HUES6 (cell line): Measurements from ENCODE around the gene PDPN.

ENCODE experiments used
- H3K27ac ChIP-seq: 2 replicates; pipeline ENCODE4 v1.7.0; 2013; ENCODE audit warnings: low read depth, mild to moderate bottlenecking, low read length, inconsistent platforms
- H3K27me3 ChIP-seq: 2 replicates; pipeline ENCODE4 v1.6.1; 2013; ENCODE audit warnings: low read length; ENCODE audit not compliant: control insufficient read depth, insufficient read depth
- H3K36me3 ChIP-seq: 2 replicates; pipeline ENCODE4 v1.6.1; 2013; ENCODE audit warnings: low read length; ENCODE audit not compliant: control insufficient read depth, insufficient read depth
- H3K4me1 ChIP-seq: 2 replicates; pipeline ENCODE4 v1.6.1; 2013; ENCODE audit warnings: low read length; ENCODE audit not compliant: control insufficient read depth, insufficient read depth
- H3K4me3 ChIP-seq: 2 replicates; pipeline ENCODE4 v1.5.1; 2013; ENCODE audit warnings: low read depth, low read length
- H3K9ac ChIP-seq: one replicate; pipeline ENCODE4 v1.6.1; 2013; ENCODE audit warnings: mild to moderate bottlenecking, low read length
- H3K9me3 ChIP-seq: 2 replicates; pipeline ENCODE4 v1.6.1; 2013; ENCODE audit warnings: low read depth, low read length; ENCODE audit not compliant: control insufficient read depth, insufficient read depth

The PDPN gene

GRCh38 chr1:13577846-13578245 is 5.8 kb upstream of the PDPN start:
- no peaks in the 10 kb centered on the region for H3K9me3 ChIP-seq

GRCh38 chr1:13581446-13581845 is 2.2 kb upstream of the PDPN start:
- Histone ChIP-seq H3K4me1 (peaks cover 26% of the 10 kb centered on the region), H3K27ac (no peak overlapping the region), H3K9ac (no peak overlapping the region), H3K27me3 (peaks cover 12% of the 10 kb centered on the region; the same call in 1 of the 2 replicates), H3K9me3 (no peaks in the 10 kb centered on the region), H3K4me3 (no peak overlapping the region), H3K36me3 (no peaks in the 10 kb centered on the region)

More at GRCh38 chr1:13577846-13578245, 5.8 kb upstream of the PDPN start:
- Histone ChIP-seq H3K9ac (no peak overlapping the region), H3K36me3 (no peaks in the 10 kb centered on the region), H3K27me3 (peaks cover 15% of the 10 kb centered on the region), H3K4me3 (no peak overlapping the region), H3K4me1 (peaks cover 17% of the 10 kb centered on the region), H3K27ac (no peak overlapping the region)

- Histone ChIP-seq H3K4me1 (peaks cover 36% of the 10 kb centered on the region), H3K4me3 (peak overlapping the region; percentile 95), H3K27ac (no peak overlapping the region), H3K36me3 (no peaks in the 10 kb centered on the region), H3K9me3 (no peaks in the 10 kb centered on the region), H3K27me3 (peaks cover 12% of the 10 kb centered on the region; the same call in 1 of the 2 replicates), H3K9ac (peak overlapping the region; percentile 32)
Observed at GRCh38 chr1:13582713-13583443, 754 bp upstream of the PDPN start.

DNA sequence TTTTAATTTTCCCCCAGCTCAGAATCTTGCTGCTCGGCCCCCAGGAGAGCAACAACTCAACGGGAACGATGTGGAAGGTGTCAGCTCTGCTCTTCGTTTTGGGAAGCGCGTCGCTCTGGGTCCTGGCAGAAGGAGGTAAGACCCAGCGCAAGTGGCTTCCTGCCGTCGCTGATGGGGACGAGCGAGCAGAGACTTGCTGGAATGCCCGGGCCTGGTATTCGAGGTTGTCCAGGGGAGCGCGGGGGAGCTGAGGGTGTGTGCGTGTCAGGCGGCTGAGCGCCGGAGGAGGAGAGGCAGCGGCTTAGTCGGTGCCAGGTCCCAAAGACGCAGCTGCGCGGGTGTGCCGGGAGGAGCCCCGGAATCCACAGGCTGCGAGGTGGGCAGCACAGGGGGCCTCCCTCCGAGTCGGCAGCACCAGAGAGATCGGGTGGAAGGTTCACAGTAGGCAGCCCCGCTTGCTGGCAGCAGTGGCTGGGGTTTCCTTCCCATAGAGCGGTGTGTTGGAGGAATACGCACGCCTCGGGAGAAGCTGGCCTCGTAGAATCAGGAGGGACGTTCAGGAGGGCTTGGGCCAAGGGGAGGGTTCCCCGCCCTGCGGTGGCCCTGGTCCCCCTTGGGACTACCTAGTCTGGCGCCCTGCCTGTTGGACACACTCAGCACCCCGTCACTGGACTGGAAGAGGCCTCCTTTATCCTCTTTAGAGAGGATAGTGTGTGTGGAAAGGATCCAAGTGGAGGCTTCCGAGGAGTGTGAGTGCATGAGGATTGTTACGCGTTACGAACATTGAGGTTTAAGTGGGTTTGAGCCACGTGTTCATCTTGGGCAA is 547 bp downstream of the PDPN start:
- Histone ChIP-seq H3K27me3 (peaks cover 12% of the 10 kb centered on the region; the same call in 1 of the 2 replicates), H3K4me1 (peaks cover 36% of the 10 kb centered on the region), H3K27ac (peak overlapping the region; percentile 67), H3K9me3 (no peaks in the 10 kb centered on the region), H3K4me3 (peak overlapping the region; percentile 95), H3K9ac (peak overlapping the region; percentile 79), H3K36me3 (no peaks in the 10 kb centered on the region)

GRCh38 chr1:13584876-13585611 is 1.4 kb downstream of the PDPN start:
- peak overlapping the region; percentile 79 for H3K9ac ChIP-seq
- H3K4me3 ChIP-seq, result peak overlapping the region; percentile 95
- H3K27ac ChIP-seq, result peak overlapping the region; percentile 73
- no peaks in the 10 kb centered on the region for H3K36me3 ChIP-seq
- H3K9me3 ChIP-seq, result no peaks in the 10 kb centered on the region
- peaks cover 36% of the 10 kb centered on the region for H3K4me1 ChIP-seq
- H3K27me3 ChIP-seq, result peaks cover 12% of the 10 kb centered on the region; the same call in 1 of the 2 replicates

- peak overlapping the region; percentile 95 for H3K4me3 ChIP-seq
- no peaks in the 10 kb centered on the region for H3K9me3 ChIP-seq
- H3K27ac ChIP-seq, result peak overlapping the region; percentile 73
- H3K4me1 ChIP-seq, result peaks cover 36% of the 10 kb centered on the region
- peaks cover 12% of the 10 kb centered on the region; the same call in 1 of the 2 replicates for H3K27me3 ChIP-seq
- no peaks in the 10 kb centered on the region for H3K36me3 ChIP-seq
- peak overlapping the region; percentile 79 for H3K9ac ChIP-seq
Observed at GRCh38 chr1:13585612-13585991, 2.0 kb downstream of the PDPN start.

GRCh38 chr1:13586001-13586400 is 2.4 kb downstream of the PDPN start:
- H3K9ac ChIP-seq, result peak overlapping the region; percentile 27
- peaks cover 36% of the 10 kb centered on the region for H3K4me1 ChIP-seq
- peak overlapping the region; percentile 73 for H3K27ac ChIP-seq
- no peaks in the 10 kb centered on the region for H3K9me3 ChIP-seq
- H3K27me3 ChIP-seq, result peaks cover 12% of the 10 kb centered on the region; the same call in 1 of the 2 replicates
- peak overlapping the region; percentile 95 for H3K4me3 ChIP-seq
- peaks cover under 1% of the 10 kb centered on the region; the same call in 1 of the 2 replicates for H3K36me3 ChIP-seq

DNA sequence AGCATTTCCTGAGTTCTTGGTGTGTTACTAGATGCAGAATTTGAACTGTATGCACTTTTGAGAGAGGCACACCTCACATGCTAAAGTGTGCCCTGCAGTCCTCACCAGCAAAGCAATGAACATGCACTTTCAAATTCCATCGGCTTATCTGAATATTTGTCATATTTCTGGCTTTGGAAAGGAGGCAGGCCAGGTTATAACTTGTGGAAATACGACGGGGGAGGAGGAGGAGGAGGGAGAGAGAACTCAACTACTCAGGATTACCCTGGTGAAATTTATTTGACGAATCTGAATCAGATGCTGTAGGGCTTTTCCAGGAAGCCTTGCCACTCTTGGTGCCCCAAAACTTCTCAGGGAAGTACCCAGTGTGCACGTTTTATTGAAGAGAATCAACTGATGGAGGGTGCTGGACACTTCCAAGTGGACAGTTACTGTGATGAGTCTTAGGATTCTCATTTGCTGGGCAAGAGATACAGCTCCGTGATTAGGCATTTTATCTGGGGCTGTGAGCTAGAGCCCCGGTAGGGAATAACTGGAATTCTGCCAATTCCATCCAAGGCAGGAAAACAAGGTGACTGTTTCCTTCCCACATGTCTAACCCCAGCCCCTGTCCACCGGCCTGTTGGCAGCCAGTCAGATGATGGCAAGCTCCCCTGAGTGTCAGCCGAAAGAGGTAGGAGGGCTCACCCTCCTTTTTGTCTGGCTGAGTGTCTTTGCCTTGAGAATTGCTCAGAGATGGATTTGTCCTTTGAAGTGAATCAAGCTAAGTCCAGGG is 3.8 kb downstream of the PDPN start:
- Histone ChIP-seq H3K4me3 (no peak overlapping the region), H3K9me3 (no peaks in the 10 kb centered on the region), H3K36me3 (peaks cover 13% of the 10 kb centered on the region), H3K4me1 (peaks cover 23% of the 10 kb centered on the region), H3K27ac (no peak overlapping the region), H3K9ac (no peak overlapping the region), H3K27me3 (no peaks in the 10 kb centered on the region; the same call in 1 of the 2 replicates)

DNA sequence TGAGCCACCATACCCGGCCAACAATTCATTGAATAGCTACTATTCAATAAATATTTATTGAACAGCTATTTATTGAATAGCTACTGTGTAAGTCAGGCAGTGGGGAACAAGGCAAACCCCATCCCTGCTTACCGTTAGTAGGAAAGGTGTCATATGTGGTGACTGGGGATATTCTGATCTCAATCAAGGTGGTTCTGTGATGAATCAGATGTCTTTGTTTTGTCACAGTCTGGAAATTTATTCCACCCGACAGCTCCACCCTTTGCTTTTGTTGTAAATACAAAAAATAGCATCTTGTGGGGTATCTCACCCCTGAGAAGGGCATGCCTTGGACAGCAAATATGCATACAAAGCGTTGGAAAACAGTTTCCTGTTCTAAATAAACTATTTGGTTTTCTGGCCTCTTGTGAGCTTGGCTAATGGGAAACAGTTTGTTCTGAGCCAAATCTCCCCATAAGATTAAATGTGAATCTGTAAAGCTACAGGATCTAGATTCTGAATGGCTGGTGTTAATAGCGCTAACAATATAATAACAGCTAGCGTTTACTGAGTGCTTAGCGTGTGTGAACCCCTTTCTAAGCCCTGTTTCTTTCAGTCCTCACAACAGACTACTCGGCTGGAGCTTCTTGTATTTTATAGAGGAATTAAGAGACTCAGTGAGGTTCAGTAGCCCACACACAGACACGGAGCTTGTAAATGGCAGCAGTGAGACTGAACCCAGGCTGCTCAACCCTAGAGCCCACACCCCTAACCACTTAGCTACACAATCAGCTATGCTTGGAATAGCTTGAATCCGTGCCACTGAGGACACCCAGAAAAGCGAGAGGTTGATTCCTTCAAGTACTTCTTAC is 5.5 kb downstream of the PDPN start:
- Histone ChIP-seq H3K27ac (no peak overlapping the region), H3K4me3 (no peak overlapping the region), H3K4me1 (peaks cover 29% of the 10 kb centered on the region), H3K9me3 (no peaks in the 10 kb centered on the region), H3K27me3 (no peaks in the 10 kb centered on the region; the same call in 1 of the 2 replicates), H3K36me3 (peaks cover 18% of the 10 kb centered on the region), H3K9ac (no peak overlapping the region)
